HepG2 (cell line): ENCODE results near the gene MLXIPL. TPM values are rescaled to one million over a fixed set of nuclear protein-coding genes. Genes with fewer than 3 reads are reported as not detected.

Source experiments
- GTF3A ChIP-seq: sonication (generic); formaldehyde crosslinking; conservative IDR thresholded peaks from 2 replicates; pipeline ENCODE4 v1.4.0; 2020; ENCODE audit warnings: mild to moderate bottlenecking, missing genetic modification reagents
- ISL2 ChIP-seq: sonication (generic); formaldehyde crosslinking; IDR thresholded peaks from 2 replicates; pipeline ENCODE4 v1.5.0; 2020; ENCODE audit warnings: missing genetic modification reagents
- KDM3A ChIP-seq: IDR thresholded peaks from 2 replicates; pipeline ENCODE4 v1.6.1; 2018; ENCODE audit warnings: low read depth, missing compliant biosample characterization
- KLF9 ChIP-seq: IDR thresholded peaks from 2 replicates; pipeline ENCODE4 v1.6.1; 2016; ENCODE audit warnings: low read depth
- REL ChIP-seq: sonication (generic); formaldehyde crosslinking; conservative IDR thresholded peaks from 2 replicates; pipeline ENCODE4 v1.8.0; 2022; ENCODE audit warnings: mild to moderate bottlenecking, missing genetic modification reagents, moderate library complexity
- ZNF17 ChIP-seq: sonication (generic); formaldehyde crosslinking; IDR thresholded peaks from 2 replicates; pipeline ENCODE4 v1.5.0; 2020; ENCODE audit warnings: mild to moderate bottlenecking, missing genetic modification reagents
- ZNF180 ChIP-seq: sonication (generic); formaldehyde crosslinking; IDR thresholded peaks from 2 replicates; pipeline ENCODE4 v1.4.0; 2020; ENCODE audit warnings: low read depth, missing genetic modification reagents, borderline replicate concordance
- ZNF205 ChIP-seq: IDR thresholded peaks from 2 replicates; pipeline ENCODE4 v1.6.1; 2018; ENCODE audit warnings: missing biosample characterization, missing genetic modification reagents
- ZNF232 ChIP-seq: sonication (generic); formaldehyde crosslinking; IDR thresholded peaks from 2 replicates; pipeline ENCODE4 v1.4.0; 2020; ENCODE audit warnings: missing genetic modification reagents, borderline replicate concordance
- ZNF256 ChIP-seq: sonication (generic); formaldehyde crosslinking; conservative IDR thresholded peaks from 2 replicates; pipeline ENCODE4 v1.4.0; 2020; ENCODE audit warnings: missing genetic modification reagents
- ZNF354B ChIP-seq: sonication (generic); formaldehyde crosslinking; IDR thresholded peaks from 2 replicates; pipeline ENCODE4 v1.8.0; 2022; ENCODE audit warnings: mild to moderate bottlenecking, missing genetic modification reagents
- ZZZ3 ChIP-seq: sonication (generic); formaldehyde crosslinking; IDR thresholded peaks from 2 replicates; pipeline ENCODE4 v1.4.0; 2020; ENCODE audit warnings: missing genetic modification reagents, mild to moderate bottlenecking, borderline replicate concordance
- polyA plus RNA-seq, 8 experiments: library from polyadenylated mRNA; depleted of rRNA in 3 of 8; stranded (reverse) in 7 of 8; unstranded in 1 of 8; fragments of >200 nt; fragmentation: Illumina TruSeq in 4 of 8; extraction: Trizol in 4 of 8; gene quantifications; 2 replicates each; pipeline versions ENCODE4 v1.2.1 to v1.2.3, GENCODE V29; 2011 to 2016; ENCODE audit warnings: low read depth in 4 of 8, missing spikeins in 1 of 8, mixed read lengths in 1 of 8; ENCODE audit not compliant: insufficient read depth in 1 of 8
- total RNA-seq, 5 experiments: library from RNA; depleted of rRNA; stranded (reverse); fragments of >200 nt; fragmentation: Illumina TruSeq; extraction: Trizol; gene quantifications; 2 replicates each; pipeline ENCODE4 v1.2.3, GENCODE V29; 2016; ENCODE audit warnings: low read depth in 1 of 5
- TF ChIP-seq, protein P1 (sequence below): sonication (generic); formaldehyde crosslinking; IDR thresholded peaks from 2 replicates; pipeline ENCODE4 v1.4.0; 2020; ENCODE audit warnings: missing genetic modification reagents, borderline replicate concordance
- TF ChIP-seq, protein P2 (sequence below): IDR thresholded peaks from 2 replicates; pipeline ENCODE4 v1.6.1; 2016; ENCODE audit warnings: low read depth, borderline replicate concordance
- TF ChIP-seq, protein P3 (sequence below): sonication (generic); formaldehyde crosslinking; IDR thresholded peaks from 2 replicates; pipeline ENCODE4 v1.5.0; 2020; ENCODE audit warnings: mild to moderate bottlenecking, missing genetic modification reagents, moderate library complexity
- TF ChIP-seq, protein P4 (sequence below): sonication (generic); formaldehyde crosslinking; IDR thresholded peaks from 2 replicates; pipeline ENCODE4 v1.5.1; 2020; ENCODE audit warnings: mild to moderate bottlenecking, missing genetic modification reagents, moderate library complexity
- TF ChIP-seq, protein P5 (sequence below): IDR thresholded peaks from 2 replicates; pipeline ENCODE4 v1.4.0; 2020; ENCODE audit warnings: mild to moderate bottlenecking, missing genetic modification reagents

Gene MLXIPL
- total and polyA plus RNA-seq, 2 of the 13 experiments (the other 11 are each of a cell fraction or from before 2014, with no cell fraction given) = 51.6 to 60.1 TPM

DNA sequence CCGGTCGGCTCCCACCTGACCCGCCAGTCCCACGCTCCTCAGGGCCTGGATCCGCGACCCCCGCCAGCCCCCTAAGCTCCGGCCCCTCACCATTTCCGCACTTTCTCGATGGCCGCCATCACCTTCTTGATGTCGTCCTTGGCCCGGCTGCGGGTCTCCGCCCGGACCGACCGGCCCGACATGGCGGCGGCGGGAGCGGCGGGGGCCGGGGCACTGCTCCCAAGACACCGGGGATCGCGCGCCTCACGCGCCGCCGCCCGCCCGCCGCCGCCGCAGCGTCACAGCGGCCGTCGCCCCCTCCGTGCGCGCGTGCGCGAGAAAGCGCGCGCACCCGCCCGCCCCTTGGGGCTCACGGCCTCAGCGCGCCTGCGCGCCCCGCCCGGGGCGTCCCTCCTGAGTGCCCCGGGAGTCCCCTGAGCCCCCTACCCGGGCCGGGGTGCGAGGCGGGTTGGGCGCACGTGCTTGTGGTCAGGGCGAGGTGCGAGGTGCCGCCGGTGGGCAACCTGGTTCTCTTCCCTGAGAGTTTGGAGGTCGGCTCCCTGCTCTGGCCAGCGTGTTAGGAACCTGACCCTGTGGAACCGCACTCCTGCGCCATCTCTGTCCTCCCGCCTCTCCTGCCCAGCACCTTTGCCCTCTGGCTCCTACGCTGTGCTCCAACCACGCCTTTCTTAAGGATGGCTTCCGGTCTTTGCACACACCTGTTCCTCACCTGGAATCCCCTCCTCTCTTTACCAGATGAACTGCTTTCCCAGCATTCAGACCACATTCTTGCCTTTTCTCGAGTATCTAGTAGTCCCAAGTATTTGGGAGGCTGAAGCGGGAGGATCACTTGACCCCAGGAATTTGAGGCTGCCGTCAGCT is 66.7 kb downstream of the MLXIPL start, which contains the start of gene BCL7B (continued):
- TF ChIP-seq, protein P1, sequence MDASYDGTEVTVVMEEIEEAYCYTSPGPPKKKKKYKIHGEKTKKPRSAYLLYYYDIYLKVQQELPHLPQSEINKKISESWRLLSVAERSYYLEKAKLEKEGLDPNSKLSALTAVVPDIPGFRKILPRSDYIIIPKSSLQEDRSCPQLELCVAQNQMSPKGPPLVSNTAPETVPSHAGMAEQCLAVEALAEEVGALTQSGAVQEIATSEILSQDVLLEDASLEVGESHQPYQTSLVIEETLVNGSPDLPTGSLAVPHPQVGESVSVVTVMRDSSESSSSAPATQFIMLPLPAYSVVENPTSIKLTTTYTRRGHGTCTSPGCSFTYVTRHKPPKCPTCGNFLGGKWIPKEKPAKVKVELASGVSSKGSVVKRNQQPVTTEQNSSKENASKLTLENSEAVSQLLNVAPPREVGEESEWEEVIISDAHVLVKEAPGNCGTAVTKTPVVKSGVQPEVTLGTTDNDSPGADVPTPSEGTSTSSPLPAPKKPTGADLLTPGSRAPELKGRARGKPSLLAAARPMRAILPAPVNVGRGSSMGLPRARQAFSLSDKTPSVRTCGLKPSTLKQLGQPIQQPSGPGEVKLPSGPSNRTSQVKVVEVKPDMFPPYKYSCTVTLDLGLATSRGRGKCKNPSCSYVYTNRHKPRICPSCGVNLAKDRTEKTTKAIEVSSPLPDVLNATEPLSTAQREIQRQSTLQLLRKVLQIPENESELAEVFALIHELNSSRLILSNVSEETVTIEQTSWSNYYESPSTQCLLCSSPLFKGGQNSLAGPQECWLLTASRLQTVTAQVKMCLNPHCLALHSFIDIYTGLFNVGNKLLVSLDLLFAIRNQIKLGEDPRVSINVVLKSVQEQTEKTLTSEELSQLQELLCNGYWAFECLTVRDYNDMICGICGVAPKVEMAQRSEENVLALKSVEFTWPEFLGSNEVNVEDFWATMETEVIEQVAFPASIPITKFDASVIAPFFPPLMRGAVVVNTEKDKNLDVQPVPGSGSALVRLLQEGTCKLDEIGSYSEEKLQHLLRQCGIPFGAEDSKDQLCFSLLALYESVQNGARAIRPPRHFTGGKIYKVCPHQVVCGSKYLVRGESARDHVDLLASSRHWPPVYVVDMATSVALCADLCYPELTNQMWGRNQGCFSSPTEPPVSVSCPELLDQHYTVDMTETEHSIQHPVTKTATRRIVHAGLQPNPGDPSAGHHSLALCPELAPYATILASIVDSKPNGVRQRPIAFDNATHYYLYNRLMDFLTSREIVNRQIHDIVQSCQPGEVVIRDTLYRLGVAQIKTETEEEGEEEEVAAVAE (CRISPR knock-in tag) = no peak
- TF ChIP-seq, protein P2, sequence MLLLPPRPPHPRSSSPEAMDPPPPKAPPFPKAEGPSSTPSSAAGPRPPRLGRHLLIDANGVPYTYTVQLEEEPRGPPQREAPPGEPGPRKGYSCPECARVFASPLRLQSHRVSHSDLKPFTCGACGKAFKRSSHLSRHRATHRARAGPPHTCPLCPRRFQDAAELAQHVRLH (CRISPR knock-in tag) = peak; percentile 91; the same call in 1 of the 2 replicates
- TF ChIP-seq KDM3A (CRISPR knock-in tag) (no peak), GTF3A (CRISPR knock-in tag) (no peak), ZNF232 (CRISPR knock-in tag) (peak; percentile 91; the same call in 1 of the 2 replicates), ZNF354B (CRISPR knock-in tag) (no peak), ISL2 (CRISPR knock-in tag) (peak; percentile 62; the same call in 1 of the 2 replicates), ZNF180 (CRISPR knock-in tag) (no peak), KLF9 (no peak), ZNF256 (peak; percentile 96), ZNF17 (CRISPR knock-in tag) (0 out of 2 replicates have a peak, but pooled peaks have one; percentile 77), REL (CRISPR knock-in tag) (peak; percentile 80; the same call in 1 of the 2 replicates), ZNF205 (CRISPR knock-in tag) (peak; percentile 68; the same call in 1 of the 2 replicates), ZZZ3 (no peak; the same call in 1 of the 2 replicates)
- TF ChIP-seq, protein P3, sequence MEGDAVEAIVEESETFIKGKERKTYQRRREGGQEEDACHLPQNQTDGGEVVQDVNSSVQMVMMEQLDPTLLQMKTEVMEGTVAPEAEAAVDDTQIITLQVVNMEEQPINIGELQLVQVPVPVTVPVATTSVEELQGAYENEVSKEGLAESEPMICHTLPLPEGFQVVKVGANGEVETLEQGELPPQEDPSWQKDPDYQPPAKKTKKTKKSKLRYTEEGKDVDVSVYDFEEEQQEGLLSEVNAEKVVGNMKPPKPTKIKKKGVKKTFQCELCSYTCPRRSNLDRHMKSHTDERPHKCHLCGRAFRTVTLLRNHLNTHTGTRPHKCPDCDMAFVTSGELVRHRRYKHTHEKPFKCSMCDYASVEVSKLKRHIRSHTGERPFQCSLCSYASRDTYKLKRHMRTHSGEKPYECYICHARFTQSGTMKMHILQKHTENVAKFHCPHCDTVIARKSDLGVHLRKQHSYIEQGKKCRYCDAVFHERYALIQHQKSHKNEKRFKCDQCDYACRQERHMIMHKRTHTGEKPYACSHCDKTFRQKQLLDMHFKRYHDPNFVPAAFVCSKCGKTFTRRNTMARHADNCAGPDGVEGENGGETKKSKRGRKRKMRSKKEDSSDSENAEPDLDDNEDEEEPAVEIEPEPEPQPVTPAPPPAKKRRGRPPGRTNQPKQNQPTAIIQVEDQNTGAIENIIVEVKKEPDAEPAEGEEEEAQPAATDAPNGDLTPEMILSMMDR (CRISPR knock-in tag) = 0 out of 2 replicates have a peak, but pooled peaks have one; percentile 13
- TF ChIP-seq, protein P4, sequence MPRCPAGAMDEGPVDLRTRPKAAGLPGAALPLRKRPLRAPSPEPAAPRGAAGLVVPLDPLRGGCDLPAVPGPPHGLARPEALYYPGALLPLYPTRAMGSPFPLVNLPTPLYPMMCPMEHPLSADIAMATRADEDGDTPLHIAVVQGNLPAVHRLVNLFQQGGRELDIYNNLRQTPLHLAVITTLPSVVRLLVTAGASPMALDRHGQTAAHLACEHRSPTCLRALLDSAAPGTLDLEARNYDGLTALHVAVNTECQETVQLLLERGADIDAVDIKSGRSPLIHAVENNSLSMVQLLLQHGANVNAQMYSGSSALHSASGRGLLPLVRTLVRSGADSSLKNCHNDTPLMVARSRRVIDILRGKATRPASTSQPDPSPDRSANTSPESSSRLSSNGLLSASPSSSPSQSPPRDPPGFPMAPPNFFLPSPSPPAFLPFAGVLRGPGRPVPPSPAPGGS (CRISPR knock-in tag) = peak; percentile 92
- TF ChIP-seq, protein P5, sequence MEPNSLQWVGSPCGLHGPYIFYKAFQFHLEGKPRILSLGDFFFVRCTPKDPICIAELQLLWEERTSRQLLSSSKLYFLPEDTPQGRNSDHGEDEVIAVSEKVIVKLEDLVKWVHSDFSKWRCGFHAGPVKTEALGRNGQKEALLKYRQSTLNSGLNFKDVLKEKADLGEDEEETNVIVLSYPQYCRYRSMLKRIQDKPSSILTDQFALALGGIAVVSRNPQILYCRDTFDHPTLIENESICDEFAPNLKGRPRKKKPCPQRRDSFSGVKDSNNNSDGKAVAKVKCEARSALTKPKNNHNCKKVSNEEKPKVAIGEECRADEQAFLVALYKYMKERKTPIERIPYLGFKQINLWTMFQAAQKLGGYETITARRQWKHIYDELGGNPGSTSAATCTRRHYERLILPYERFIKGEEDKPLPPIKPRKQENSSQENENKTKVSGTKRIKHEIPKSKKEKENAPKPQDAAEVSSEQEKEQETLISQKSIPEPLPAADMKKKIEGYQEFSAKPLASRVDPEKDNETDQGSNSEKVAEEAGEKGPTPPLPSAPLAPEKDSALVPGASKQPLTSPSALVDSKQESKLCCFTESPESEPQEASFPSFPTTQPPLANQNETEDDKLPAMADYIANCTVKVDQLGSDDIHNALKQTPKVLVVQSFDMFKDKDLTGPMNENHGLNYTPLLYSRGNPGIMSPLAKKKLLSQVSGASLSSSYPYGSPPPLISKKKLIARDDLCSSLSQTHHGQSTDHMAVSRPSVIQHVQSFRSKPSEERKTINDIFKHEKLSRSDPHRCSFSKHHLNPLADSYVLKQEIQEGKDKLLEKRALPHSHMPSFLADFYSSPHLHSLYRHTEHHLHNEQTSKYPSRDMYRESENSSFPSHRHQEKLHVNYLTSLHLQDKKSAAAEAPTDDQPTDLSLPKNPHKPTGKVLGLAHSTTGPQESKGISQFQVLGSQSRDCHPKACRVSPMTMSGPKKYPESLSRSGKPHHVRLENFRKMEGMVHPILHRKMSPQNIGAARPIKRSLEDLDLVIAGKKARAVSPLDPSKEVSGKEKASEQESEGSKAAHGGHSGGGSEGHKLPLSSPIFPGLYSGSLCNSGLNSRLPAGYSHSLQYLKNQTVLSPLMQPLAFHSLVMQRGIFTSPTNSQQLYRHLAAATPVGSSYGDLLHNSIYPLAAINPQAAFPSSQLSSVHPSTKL (CRISPR knock-in tag) = no peak; the same call in 1 of the 2 replicates
